Thoracic aorta (tissue), 2 donors: Measurements from ENCODE around the gene ENOSF1. TPM values are rescaled to one million over a fixed set of nuclear protein-coding genes. Genes with fewer than 3 reads are reported as not detected.

Experiments
- ATAC-seq: fragments of 150-250 bp; one replicate; pipeline ENCODE4 v1.8.0; 2017; ENCODE audit warnings: low read depth; ENCODE audit not compliant: insufficient number of reproducible peaks, low FRiP score
- DNase-seq: peaks from one replicate; pipeline ENCODE4 v3.0.0-alpha.2; 2020; ENCODE audit warnings: low spot score
- H3K27ac ChIP-seq, 2 donors: fragments of 200-600 bp; sonication (generic); 1 replicate in 1 of 2; 2 replicates in 1 of 2; pipeline ENCODE4 v1.5.1; 2016; ENCODE audit warnings: mild to moderate bottlenecking in 2 of 2, moderate library complexity in 2 of 2
- H3K27me3 ChIP-seq: fragments of 200-600 bp; sonication (generic); replicated peaks from 2 replicates; pipeline ENCODE4 v1.6.0; 2016; ENCODE audit warnings: mild to moderate bottlenecking; ENCODE audit not compliant: insufficient read depth
- H3K36me3 ChIP-seq: fragments of 200-600 bp; sonication (generic); one replicate; pipeline ENCODE4 v1.5.1; 2016
- H3K4me1 ChIP-seq, 2 donors: fragments of 200-600 bp; sonication (generic); 1 replicate in 1 of 2; 2 replicates in 1 of 2; pipeline versions ENCODE4 v1.5.1 to v1.6.0; 2016; ENCODE audit warnings: low read depth in 2 of 2, mild to moderate bottlenecking in 1 of 2; ENCODE audit not compliant: control insufficient read depth in 1 of 2
- H3K4me3 ChIP-seq: fragments of 200-600 bp; sonication (generic); 2 replicates; pipeline ENCODE4 v1.5.1; 2016; ENCODE audit warnings: mild to moderate bottlenecking
- H3K9me3 ChIP-seq: fragments of 200-600 bp; sonication (generic); 2 replicates; pipeline ENCODE4 v1.5.1; 2016
- total RNA-seq, 2 donors: library from RNA; depleted of rRNA; stranded (reverse); fragments of >200 nt; gene quantifications; one replicate each; pipeline versions ENCODE4 v1.1.0 to v1.2.3, GENCODE V29; 2016
- TF ChIP-seq, protein P1 (sequence below): fragments of 200-600 bp; sonication (generic); IDR thresholded peaks from one replicate; pipeline ENCODE4 v1.5.1; 2019; ENCODE audit warnings: antibody characterized with exemption

The ENOSF1 gene
- total RNA-seq, 2 donors from 2014 or later = 77.8 to 85.9 TPM

GRCh38 chr18:647304-647703 is 65.1 kb downstream of the ENOSF1 start:
- TF ChIP-seq, protein P1, sequence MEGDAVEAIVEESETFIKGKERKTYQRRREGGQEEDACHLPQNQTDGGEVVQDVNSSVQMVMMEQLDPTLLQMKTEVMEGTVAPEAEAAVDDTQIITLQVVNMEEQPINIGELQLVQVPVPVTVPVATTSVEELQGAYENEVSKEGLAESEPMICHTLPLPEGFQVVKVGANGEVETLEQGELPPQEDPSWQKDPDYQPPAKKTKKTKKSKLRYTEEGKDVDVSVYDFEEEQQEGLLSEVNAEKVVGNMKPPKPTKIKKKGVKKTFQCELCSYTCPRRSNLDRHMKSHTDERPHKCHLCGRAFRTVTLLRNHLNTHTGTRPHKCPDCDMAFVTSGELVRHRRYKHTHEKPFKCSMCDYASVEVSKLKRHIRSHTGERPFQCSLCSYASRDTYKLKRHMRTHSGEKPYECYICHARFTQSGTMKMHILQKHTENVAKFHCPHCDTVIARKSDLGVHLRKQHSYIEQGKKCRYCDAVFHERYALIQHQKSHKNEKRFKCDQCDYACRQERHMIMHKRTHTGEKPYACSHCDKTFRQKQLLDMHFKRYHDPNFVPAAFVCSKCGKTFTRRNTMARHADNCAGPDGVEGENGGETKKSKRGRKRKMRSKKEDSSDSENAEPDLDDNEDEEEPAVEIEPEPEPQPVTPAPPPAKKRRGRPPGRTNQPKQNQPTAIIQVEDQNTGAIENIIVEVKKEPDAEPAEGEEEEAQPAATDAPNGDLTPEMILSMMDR = no peak
- no peaks in the 10 kb centered on the region for H3K4me1 ChIP-seq
- no peaks in the 10 kb centered on the region for H3K36me3 ChIP-seq
- H3K9me3 ChIP-seq = no peaks in the 10 kb centered on the region
- no peaks in the 10 kb centered on the region for H3K27me3 ChIP-seq
- no peak overlapping the region for H3K27ac ChIP-seq
- ATAC-seq (no peak), DNase-seq (no peak)
- H3K4me3 ChIP-seq = no peak overlapping the region

DNA sequence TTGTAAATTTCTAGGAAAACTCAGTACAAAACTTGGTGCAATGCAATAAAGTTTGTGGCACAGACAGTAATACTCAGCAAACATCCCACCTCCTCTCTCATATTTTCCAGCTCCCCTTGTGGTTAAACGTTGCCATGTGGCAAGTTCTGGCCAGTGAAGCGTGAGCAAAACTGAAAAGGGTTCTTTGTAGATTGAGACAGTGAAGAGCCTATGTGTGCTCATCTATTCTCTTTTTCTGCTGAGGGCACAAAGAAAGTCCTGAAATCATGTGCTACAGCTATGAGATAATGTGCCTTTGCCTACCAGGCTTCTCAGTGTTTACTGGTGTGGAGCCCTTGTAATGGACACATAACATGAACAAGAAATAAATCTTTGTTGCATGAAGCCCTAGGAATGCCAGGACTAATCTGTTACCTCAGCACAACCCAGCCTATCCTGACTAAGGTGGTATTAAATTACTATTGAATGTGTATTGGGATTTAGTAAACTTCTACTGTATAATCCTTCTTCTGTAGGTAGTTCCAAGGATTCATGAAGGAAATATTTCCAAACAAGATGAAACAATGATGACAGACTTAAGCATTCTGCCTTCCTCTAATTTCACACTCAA is 67.9 kb downstream of the ENOSF1 start:
- Histone ChIP-seq H3K4me3 (no peak overlapping the region), H3K9me3 (no peaks in the 10 kb centered on the region), H3K27ac (no peak overlapping the region), H3K36me3 (no peaks in the 10 kb centered on the region), H3K4me1 (no peaks in the 10 kb centered on the region), H3K27me3 (no peaks in the 10 kb centered on the region)
- TF ChIP-seq, protein P1 = no peak
- DNase-seq = no peak
- no peak for ATAC-seq

DNA sequence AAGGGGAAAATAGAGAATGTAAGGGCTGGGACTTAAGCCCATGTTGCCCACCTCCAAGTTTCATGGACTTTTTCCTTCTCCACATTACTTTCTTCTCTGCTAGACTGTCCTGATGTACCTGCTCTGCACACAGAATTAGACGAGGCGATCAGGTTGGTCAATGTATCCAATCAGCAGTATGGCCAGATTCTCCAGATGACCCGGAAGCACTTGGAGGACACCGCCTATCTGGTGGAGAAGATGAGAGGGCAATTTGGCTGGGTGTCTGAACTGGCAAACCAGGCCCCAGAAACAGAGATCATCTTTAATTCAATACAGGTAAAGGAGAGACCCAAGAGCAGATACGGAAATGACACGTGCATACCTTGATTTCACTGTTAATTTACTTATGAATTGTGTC is 71.2 kb downstream of the ENOSF1 start:
- H3K4me1 ChIP-seq = no peaks in the 10 kb centered on the region

GRCh38 chr18:635171-635570 is 77.3 kb downstream of the ENOSF1 start:
- no peaks in the 10 kb centered on the region for H3K9me3 ChIP-seq
- H3K4me1 ChIP-seq = no peaks in the 10 kb centered on the region
- no peak overlapping the region for H3K27ac ChIP-seq
- no peaks in the 10 kb centered on the region for H3K36me3 ChIP-seq
- H3K4me3 ChIP-seq = no peak overlapping the region
- ATAC-seq (no peak), DNase-seq (no peak)
- no peaks in the 10 kb centered on the region for H3K27me3 ChIP-seq
- TF ChIP-seq, protein P1 = no peak

More for the DNA sequence above, 71.2 kb downstream of the ENOSF1 start:
- ATAC-seq (no peak), DNase-seq (no peak)
- no peak overlapping the region for H3K27ac ChIP-seq
- no peaks in the 10 kb centered on the region for H3K27me3 ChIP-seq
- H3K4me3 ChIP-seq = no peak overlapping the region
- no peaks in the 10 kb centered on the region for H3K9me3 ChIP-seq
- TF ChIP-seq, protein P1 = no peak
- no peaks in the 10 kb centered on the region for H3K36me3 ChIP-seq

GRCh38 chr18:634551-635045 is 77.8 kb downstream of the ENOSF1 start:
- no peaks in the 10 kb centered on the region for H3K9me3 ChIP-seq
- no peaks in the 10 kb centered on the region for H3K4me1 ChIP-seq
- ATAC-seq = no peak
- H3K36me3 ChIP-seq = no peaks in the 10 kb centered on the region
- no peak overlapping the region for H3K27ac ChIP-seq
- TF ChIP-seq, protein P1 = no peak
- H3K4me3 ChIP-seq = no peak overlapping the region
- DNase-seq = no peak
- H3K27me3 ChIP-seq = no peaks in the 10 kb centered on the region
